GM23338 (cell line): ENCODE measurements around the gene ZBBX. TPM values are rescaled to one million over a fixed set of nuclear protein-coding genes. Genes with fewer than 3 reads are reported as not detected.

ENCODE experiments used
- ATAC-seq: fragments of 200-7000 bp; cut with Tn5 transposase; 3 replicates; pipeline ENCODE4 v1.9.1; 2020
- DNase-seq: peaks from one replicate; pipeline ENCODE4 v3.0.0-alpha.2; 2015; ENCODE audit warnings: low spot score
- H2AFZ ChIP-seq: fragments of 200-600 bp; sonication (generic); 2 replicates; pipeline ENCODE4 v1.8.0; 2016; ENCODE audit warnings: antibody characterized with exemption, mild to moderate bottlenecking, moderate library complexity
- H3F3A ChIP-seq: fragments of 200-600 bp; sonication (generic); replicated peaks from 2 replicates; pipeline ENCODE4 v1.8.0; 2017; ENCODE audit warnings: antibody characterized with exemption, mixed run types, low read depth
- H3K27ac ChIP-seq: fragments of 200-600 bp; sonication (generic); 2 replicates; pipeline ENCODE4 v1.6.1; 2016; ENCODE audit warnings: low read depth
- H3K27me3 ChIP-seq: fragments of 200-600 bp; sonication (generic); 2 replicates; pipeline ENCODE4 v1.8.0; 2016; ENCODE audit warnings: mild to moderate bottlenecking, mixed run types, moderate library complexity; ENCODE audit not compliant: insufficient read depth
- H3K36me3 ChIP-seq: fragments of 200-600 bp; sonication (generic); 2 replicates; pipeline ENCODE4 v1.8.0; 2016; ENCODE audit warnings: mild to moderate bottlenecking; ENCODE audit not compliant: insufficient read depth
- H3K4me1 ChIP-seq: fragments of 200-600 bp; sonication (generic); 2 replicates; pipeline ENCODE4 v1.8.0; 2016; ENCODE audit warnings: mild to moderate bottlenecking, moderate library complexity; ENCODE audit not compliant: insufficient read depth
- H3K4me2 ChIP-seq: fragments of 200-600 bp; sonication (generic); 2 replicates; pipeline ENCODE4 v1.7.1; 2017; ENCODE audit warnings: mixed run types
- H3K4me3 ChIP-seq: fragments of 200-600 bp; sonication (generic); 2 replicates; pipeline ENCODE4 v1.6.1; 2016; ENCODE audit warnings: mixed run types
- H3K79me2 ChIP-seq: fragments of 200-600 bp; sonication (generic); replicated peaks from 2 replicates; pipeline ENCODE4 v1.8.0; 2017; ENCODE audit warnings: mild to moderate bottlenecking; ENCODE audit not compliant: insufficient read depth
- H3K9me2 ChIP-seq: fragments of 200-600 bp; sonication (generic); 2 replicates; pipeline ENCODE4 v1.8.0; 2017; ENCODE audit not compliant: insufficient read depth
- H4K20me1 ChIP-seq: fragments of 200-600 bp; sonication (generic); replicated peaks from 2 replicates; pipeline ENCODE4 v1.8.0; 2017; ENCODE audit warnings: mild to moderate bottlenecking; ENCODE audit not compliant: insufficient read depth
- H3K27ac Mint-ChIP-seq: 2 replicates; pipeline ENCODE4 v1.8.0; 2020; ENCODE audit warnings: inconsistent platforms, mild to moderate bottlenecking, moderate library complexity, mixed read lengths
- H3K27me3 Mint-ChIP-seq: 3 replicates; pipeline ENCODE4 v1.8.0; 2022; ENCODE audit warnings: low read depth, mild to moderate bottlenecking, moderate library complexity, mixed read lengths, inconsistent platforms; ENCODE audit not compliant: insufficient read depth, poor library complexity
- H3K36me3 Mint-ChIP-seq: 3 replicates; pipeline ENCODE4 v1.8.0; 2021; ENCODE audit warnings: low read depth, mild to moderate bottlenecking, inconsistent platforms, moderate library complexity, mixed read lengths
- H3K4me1 Mint-ChIP-seq: 3 replicates; pipeline ENCODE4 v1.8.0; 2020; ENCODE audit warnings: mild to moderate bottlenecking, inconsistent platforms, mixed read lengths
- H3K4me3 Mint-ChIP-seq: 3 replicates; pipeline ENCODE4 v1.8.0; 2021; ENCODE audit warnings: moderate library complexity, mild to moderate bottlenecking, inconsistent platforms, mixed read lengths
- H3K9me3 Mint-ChIP-seq: 3 replicates; pipeline ENCODE4 v1.8.0; 2020; ENCODE audit warnings: moderate library complexity, mild to moderate bottlenecking, inconsistent platforms, mixed read lengths
- CREB1 ChIP-seq: fragments of 250-450 bp; sonication (Bioruptor Pico); IDR thresholded peaks from 2 replicates; pipeline ENCODE4 v1.5.0; 2020; ENCODE audit warnings: low read depth, mild to moderate bottlenecking, moderate library complexity
- EZH2 ChIP-seq: fragments of 200-600 bp; sonication (generic); IDR thresholded peaks from one replicate; pipeline ENCODE4 v1.8.0; 2017; ENCODE audit warnings: antibody characterized with exemption, mild to moderate bottlenecking, low read depth; ENCODE audit not compliant: unreplicated experiment
- EZH2phosphoT487 ChIP-seq: fragments of 200-600 bp; sonication (generic); IDR thresholded peaks from one replicate; pipeline ENCODE4 v1.8.1; 2018; ENCODE audit warnings: antibody characterized with exemption; ENCODE audit not compliant: unreplicated experiment
- JUNB ChIP-seq: IDR thresholded peaks from one replicate; pipeline ENCODE4 v1.6.1; 2016; ENCODE audit warnings: antibody characterized with exemption; ENCODE audit not compliant: unreplicated experiment
- NANOG ChIP-seq: IDR thresholded peaks from 2 replicates; pipeline ENCODE4 v1.6.1; 2016; ENCODE audit warnings: antibody characterized with exemption, borderline replicate concordance
- POLR2AphosphoS5 ChIP-seq: IDR thresholded peaks from 2 replicates; pipeline ENCODE4 v1.6.1; 2016; ENCODE audit warnings: antibody characterized with exemption, low read depth
- STAT1 ChIP-seq: IDR thresholded peaks from one replicate; pipeline ENCODE4 v1.6.1; 2016; ENCODE audit warnings: antibody characterized with exemption; ENCODE audit not compliant: unreplicated experiment
- ZNF114 ChIP-seq: fragments of 250-450 bp; sonication (Bioruptor Pico); IDR thresholded peaks from 2 replicates; pipeline ENCODE4 v1.5.0; 2020; ENCODE audit warnings: mild to moderate bottlenecking, moderate library complexity
- ZNF331 ChIP-seq: fragments of 250-450 bp; sonication (Bioruptor Pico); IDR thresholded peaks from 2 replicates; pipeline ENCODE4 v1.5.0; 2020; ENCODE audit warnings: low read depth, mild to moderate bottlenecking, moderate library complexity
- polyA plus RNA-seq: library from polyadenylated mRNA; unstranded; fragments of >200 nt; fragmentation: Nextera tagmentation; extraction: Ambion mirVana; gene quantifications from 2 replicates; pipeline ENCODE4 v1.2.1, GENCODE V29; 2016
- total RNA-seq: library from RNA; depleted of rRNA; stranded (reverse); fragments of >200 nt; shearing (Covaris generic); gene quantifications from 2 replicates; pipeline ENCODE4 v1.2.3, GENCODE V29; 2014
- TF ChIP-seq, protein P1 (sequence below): IDR thresholded peaks from 2 replicates; pipeline ENCODE4 v1.6.1; 2016; ENCODE audit warnings: antibody characterized with exemption
- TF ChIP-seq, protein P2 (sequence below): fragments of 250-450 bp; sonication (Bioruptor Pico); IDR thresholded peaks from 2 replicates; pipeline ENCODE4 v1.5.0; 2020; ENCODE audit warnings: mild to moderate bottlenecking, moderate library complexity
- TF ChIP-seq, protein P3 (sequence below), 2 experiments: fragments of 200-600 bp in 1 of 2; sonication (generic) in 1 of 2; conservative IDR thresholded peaks; 2 replicates each; pipeline versions ENCODE4 v1.5.1 to v1.6.1; 2016 to 2017; ENCODE audit warnings: antibody characterized with exemption in 2 of 2, low read depth in 2 of 2, mild to moderate bottlenecking in 2 of 2, moderate library complexity in 1 of 2
- TF ChIP-seq, protein P4 (sequence below): IDR thresholded peaks from one replicate; pipeline ENCODE4 v1.6.1; 2018; ENCODE audit warnings: antibody characterized with exemption; ENCODE audit not compliant: unreplicated experiment

ZBBX gene
- total and polyA plus RNA-seq, 2 experiments from 2014 or later: 0.90 to 1.1 TPM

DNA sequence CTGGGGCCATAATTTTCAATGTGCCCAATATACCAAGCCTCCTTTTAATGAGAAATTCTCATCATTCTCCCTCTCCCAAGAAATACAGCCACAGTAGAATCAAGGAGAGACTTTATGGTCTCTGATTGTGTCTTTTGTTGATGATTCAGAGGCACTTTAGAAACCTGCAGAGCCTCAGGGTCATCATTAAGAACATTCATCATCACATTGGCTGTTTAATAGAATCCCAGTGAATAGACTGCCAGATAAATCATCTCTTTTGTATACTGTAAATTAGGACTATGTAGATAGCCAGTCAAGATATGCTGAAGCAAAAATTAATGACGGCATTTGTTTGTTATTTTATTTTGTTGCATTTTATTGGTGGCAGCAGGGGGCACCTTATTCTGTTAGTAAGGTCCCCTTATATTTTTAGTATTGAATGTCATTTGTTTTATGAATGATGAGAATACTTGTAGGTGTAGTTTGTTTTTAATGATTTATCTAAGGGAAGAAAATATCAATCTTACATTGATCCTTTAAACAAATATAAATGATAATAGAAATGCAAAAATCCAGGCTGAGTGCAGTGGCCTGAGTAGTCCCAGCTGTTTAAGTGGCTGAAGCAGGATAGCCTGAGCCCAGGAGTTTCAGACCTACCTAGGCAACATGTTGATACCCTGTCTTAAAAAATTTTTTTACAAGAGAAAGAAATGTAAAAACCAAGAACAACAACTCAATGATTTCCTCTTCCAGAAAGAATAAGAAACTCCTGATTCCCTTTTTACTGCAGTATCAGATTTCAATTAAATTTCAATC lies 138.8 kb downstream of the ZBBX start:
- peak overlapping the region; percentile 43; the same call in 1 of the 2 replicates for H3K27ac ChIP-seq
- ATAC-seq (peak; percentile 82), DNase-seq (peak; percentile 34)
- Mint-ChIP-seq H3K27me3 (no peaks in the 10 kb centered on the region), H3K9me3 (no peaks in the 10 kb centered on the region), H3K36me3 (peaks cover 3% of the 10 kb centered on the region; the same call in 2 of the 3 replicates), H3K27ac (peak overlapping the region; percentile 66), H3K4me1 (peaks cover 19% of the 10 kb centered on the region), H3K4me3 (no peak overlapping the region)
- no peak overlapping the region for H3K4me3 ChIP-seq
- no peaks in the 10 kb centered on the region for H4K20me1 ChIP-seq
- H3K27me3 ChIP-seq: no peaks in the 10 kb centered on the region
- peaks cover 22% of the 10 kb centered on the region for H3K4me1 ChIP-seq
- no peaks in the 10 kb centered on the region for H3F3A ChIP-seq
- peak overlapping the region; percentile 10 for H3K4me2 ChIP-seq
- H2AFZ ChIP-seq: no peak overlapping the region
- H3K36me3 ChIP-seq: no peaks in the 10 kb centered on the region
- H3K9me2 ChIP-seq: no peaks in the 10 kb centered on the region
- TF ChIP-seq EZH2phosphoT487 (no peak), JUNB (no peak), NANOG (no peak), CREB1 (no peak), ZNF114 (CRISPR knock-in tag) (no peak), ZNF331 (CRISPR knock-in tag) (no peak), POLR2AphosphoS5 (no peak), EZH2 (no peak), STAT1 (no peak)
- TF ChIP-seq, protein P1, sequence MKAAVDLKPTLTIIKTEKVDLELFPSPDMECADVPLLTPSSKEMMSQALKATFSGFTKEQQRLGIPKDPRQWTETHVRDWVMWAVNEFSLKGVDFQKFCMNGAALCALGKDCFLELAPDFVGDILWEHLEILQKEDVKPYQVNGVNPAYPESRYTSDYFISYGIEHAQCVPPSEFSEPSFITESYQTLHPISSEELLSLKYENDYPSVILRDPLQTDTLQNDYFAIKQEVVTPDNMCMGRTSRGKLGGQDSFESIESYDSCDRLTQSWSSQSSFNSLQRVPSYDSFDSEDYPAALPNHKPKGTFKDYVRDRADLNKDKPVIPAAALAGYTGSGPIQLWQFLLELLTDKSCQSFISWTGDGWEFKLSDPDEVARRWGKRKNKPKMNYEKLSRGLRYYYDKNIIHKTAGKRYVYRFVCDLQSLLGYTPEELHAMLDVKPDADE: no peak
- TF ChIP-seq, protein P2, sequence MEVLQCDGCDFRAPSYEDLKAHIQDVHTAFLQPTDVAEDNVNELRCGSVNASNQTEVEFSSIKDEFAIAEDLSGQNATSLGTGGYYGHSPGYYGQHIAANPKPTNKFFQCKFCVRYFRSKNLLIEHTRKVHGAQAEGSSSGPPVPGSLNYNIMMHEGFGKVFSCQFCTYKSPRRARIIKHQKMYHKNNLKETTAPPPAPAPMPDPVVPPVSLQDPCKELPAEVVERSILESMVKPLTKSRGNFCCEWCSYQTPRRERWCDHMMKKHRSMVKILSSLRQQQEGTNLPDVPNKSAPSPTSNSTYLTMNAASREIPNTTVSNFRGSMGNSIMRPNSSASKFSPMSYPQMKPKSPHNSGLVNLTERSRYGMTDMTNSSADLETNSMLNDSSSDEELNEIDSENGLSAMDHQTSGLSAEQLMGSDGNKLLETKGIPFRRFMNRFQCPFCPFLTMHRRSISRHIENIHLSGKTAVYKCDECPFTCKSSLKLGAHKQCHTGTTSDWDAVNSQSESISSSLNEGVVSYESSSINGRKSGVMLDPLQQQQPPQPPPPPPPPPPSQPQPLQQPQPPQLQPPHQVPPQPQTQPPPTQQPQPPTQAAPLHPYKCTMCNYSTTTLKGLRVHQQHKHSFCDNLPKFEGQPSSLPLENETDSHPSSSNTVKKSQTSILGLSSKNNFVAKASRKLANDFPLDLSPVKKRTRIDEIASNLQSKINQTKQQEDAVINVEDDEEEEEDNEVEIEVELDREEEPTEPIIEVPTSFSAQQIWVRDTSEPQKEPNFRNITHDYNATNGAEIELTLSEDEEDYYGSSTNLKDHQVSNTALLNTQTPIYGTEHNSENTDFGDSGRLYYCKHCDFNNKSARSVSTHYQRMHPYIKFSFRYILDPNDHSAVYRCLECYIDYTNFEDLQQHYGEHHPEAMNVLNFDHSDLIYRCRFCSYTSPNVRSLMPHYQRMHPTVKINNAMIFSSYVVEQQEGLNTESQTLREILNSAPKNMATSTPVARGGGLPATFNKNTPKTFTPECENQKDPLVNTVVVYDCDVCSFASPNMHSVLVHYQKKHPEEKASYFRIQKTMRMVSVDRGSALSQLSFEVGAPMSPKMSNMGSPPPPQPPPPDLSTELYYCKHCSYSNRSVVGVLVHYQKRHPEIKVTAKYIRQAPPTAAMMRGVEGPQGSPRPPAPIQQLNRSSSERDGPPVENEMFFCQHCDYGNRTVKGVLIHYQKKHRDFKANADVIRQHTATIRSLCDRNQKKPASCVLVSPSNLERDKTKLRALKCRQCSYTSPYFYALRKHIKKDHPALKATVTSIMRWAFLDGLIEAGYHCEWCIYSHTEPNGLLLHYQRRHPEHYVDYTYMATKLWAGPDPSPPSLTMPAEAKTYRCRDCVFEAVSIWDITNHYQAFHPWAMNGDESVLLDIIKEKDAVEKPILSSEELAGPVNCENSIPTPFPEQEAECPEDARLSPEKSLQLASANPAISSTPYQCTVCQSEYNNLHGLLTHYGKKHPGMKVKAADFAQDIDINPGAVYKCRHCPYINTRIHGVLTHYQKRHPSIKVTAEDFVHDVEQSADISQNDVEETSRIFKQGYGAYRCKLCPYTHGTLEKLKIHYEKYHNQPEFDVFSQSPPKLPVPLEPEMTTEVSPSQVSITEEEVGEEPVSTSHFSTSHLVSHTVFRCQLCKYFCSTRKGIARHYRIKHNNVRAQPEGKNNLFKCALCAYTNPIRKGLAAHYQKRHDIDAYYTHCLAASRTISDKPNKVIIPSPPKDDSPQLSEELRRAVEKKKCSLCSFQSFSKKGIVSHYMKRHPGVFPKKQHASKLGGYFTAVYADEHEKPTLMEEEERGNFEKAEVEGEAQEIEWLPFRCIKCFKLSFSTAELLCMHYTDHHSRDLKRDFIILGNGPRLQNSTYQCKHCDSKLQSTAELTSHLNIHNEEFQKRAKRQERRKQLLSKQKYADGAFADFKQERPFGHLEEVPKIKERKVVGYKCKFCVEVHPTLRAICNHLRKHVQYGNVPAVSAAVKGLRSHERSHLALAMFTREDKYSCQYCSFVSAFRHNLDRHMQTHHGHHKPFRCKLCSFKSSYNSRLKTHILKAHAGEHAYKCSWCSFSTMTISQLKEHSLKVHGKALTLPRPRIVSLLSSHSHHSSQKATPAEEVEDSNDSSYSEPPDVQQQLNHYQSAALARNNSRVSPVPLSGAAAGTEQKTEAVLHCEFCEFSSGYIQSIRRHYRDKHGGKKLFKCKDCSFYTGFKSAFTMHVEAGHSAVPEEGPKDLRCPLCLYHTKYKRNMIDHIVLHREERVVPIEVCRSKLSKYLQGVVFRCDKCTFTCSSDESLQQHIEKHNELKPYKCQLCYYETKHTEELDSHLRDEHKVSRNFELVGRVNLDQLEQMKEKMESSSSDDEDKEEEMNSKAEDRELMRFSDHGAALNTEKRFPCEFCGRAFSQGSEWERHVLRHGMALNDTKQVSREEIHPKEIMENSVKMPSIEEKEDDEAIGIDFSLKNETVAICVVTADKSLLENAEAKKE: no peak
- TF ChIP-seq, protein P3, sequence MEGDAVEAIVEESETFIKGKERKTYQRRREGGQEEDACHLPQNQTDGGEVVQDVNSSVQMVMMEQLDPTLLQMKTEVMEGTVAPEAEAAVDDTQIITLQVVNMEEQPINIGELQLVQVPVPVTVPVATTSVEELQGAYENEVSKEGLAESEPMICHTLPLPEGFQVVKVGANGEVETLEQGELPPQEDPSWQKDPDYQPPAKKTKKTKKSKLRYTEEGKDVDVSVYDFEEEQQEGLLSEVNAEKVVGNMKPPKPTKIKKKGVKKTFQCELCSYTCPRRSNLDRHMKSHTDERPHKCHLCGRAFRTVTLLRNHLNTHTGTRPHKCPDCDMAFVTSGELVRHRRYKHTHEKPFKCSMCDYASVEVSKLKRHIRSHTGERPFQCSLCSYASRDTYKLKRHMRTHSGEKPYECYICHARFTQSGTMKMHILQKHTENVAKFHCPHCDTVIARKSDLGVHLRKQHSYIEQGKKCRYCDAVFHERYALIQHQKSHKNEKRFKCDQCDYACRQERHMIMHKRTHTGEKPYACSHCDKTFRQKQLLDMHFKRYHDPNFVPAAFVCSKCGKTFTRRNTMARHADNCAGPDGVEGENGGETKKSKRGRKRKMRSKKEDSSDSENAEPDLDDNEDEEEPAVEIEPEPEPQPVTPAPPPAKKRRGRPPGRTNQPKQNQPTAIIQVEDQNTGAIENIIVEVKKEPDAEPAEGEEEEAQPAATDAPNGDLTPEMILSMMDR (conservative IDR thresholded peaks at IDR 0.05; ENCODE audit: low read depth in 2 of 2): no peak
- TF ChIP-seq, protein P4, sequence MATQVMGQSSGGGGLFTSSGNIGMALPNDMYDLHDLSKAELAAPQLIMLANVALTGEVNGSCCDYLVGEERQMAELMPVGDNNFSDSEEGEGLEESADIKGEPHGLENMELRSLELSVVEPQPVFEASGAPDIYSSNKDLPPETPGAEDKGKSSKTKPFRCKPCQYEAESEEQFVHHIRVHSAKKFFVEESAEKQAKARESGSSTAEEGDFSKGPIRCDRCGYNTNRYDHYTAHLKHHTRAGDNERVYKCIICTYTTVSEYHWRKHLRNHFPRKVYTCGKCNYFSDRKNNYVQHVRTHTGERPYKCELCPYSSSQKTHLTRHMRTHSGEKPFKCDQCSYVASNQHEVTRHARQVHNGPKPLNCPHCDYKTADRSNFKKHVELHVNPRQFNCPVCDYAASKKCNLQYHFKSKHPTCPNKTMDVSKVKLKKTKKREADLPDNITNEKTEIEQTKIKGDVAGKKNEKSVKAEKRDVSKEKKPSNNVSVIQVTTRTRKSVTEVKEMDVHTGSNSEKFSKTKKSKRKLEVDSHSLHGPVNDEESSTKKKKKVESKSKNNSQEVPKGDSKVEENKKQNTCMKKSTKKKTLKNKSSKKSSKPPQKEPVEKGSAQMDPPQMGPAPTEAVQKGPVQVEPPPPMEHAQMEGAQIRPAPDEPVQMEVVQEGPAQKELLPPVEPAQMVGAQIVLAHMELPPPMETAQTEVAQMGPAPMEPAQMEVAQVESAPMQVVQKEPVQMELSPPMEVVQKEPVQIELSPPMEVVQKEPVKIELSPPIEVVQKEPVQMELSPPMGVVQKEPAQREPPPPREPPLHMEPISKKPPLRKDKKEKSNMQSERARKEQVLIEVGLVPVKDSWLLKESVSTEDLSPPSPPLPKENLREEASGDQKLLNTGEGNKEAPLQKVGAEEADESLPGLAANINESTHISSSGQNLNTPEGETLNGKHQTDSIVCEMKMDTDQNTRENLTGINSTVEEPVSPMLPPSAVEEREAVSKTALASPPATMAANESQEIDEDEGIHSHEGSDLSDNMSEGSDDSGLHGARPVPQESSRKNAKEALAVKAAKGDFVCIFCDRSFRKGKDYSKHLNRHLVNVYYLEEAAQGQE: no peak
- H3K79me2 ChIP-seq: no peaks in the 10 kb centered on the region
